ENCODE results near the gene RANBP10.

DNA sequence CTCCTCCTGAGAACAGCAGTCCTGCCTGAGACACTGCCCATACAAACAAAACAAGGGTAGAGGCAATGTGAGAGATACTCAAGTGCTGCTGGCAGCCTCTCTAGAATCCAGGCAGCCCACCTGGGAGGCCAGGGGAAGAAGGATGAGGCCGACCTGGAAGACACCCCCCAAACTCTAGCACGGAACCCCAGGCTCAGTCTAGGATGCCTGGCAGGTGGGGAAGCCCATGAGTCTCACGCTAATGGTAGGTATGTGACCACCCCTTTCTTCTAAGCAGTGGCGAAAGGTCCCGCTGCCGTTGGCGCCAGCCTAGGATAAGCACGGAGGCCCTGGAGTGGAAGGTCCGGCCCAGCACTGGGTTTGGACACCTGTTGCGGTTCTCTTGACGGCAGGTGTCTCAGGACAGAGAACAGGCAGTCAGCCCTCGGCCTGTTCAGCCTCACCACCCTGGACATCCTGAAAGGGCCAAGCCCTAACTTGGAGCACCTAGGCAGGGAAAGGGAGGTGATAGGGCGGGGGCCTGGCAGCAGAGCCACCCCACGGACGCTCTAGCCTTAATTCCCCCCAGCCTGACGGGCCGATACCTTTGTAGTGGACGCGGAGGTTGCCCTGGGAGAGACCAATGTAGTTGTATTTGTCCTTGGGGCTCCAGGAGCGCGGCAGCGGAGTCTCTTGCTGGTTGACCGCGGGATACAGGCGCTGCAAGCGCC is 487 bp downstream of the RANBP10 start:
- TF ChIP-seq, protein P1, sequence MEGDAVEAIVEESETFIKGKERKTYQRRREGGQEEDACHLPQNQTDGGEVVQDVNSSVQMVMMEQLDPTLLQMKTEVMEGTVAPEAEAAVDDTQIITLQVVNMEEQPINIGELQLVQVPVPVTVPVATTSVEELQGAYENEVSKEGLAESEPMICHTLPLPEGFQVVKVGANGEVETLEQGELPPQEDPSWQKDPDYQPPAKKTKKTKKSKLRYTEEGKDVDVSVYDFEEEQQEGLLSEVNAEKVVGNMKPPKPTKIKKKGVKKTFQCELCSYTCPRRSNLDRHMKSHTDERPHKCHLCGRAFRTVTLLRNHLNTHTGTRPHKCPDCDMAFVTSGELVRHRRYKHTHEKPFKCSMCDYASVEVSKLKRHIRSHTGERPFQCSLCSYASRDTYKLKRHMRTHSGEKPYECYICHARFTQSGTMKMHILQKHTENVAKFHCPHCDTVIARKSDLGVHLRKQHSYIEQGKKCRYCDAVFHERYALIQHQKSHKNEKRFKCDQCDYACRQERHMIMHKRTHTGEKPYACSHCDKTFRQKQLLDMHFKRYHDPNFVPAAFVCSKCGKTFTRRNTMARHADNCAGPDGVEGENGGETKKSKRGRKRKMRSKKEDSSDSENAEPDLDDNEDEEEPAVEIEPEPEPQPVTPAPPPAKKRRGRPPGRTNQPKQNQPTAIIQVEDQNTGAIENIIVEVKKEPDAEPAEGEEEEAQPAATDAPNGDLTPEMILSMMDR (IDR thresholded peaks at IDR 0.05; ENCODE audit: borderline replicate concordance, extremely low read depth, low read length, poor library complexity, severe bottlenecking): no peak
- no peak for TF ChIP-seq EZH2 (IDR thresholded peaks at IDR 0.05; ENCODE audit: borderline replicate concordance, low read depth, low read length, severe bottlenecking)
